ENCODE results near the gene GPR17. TPM values are rescaled to one million over a fixed set of nuclear protein-coding genes. Genes with fewer than 3 reads are reported as not detected.
A peak's percentile ranks its signal among the peaks of the same experiment; 100 is the strongest.

GPR17 gene
- total and polyA plus RNA-seq, 12 donors, result 0.22 to 16.5 (median 0.46) TPM; not detected in 4

- intact Hi-C loops (cut with DNase I), result no loop called here
Observed at GRCh38 chr2:127624320-127624755, 21.6 kb upstream of the GPR17 start.

GRCh38 chr2:127624756-127625571, 21.0 kb upstream of the GPR17 start:
- Histone ChIP-seq H3K27me3 (peaks cover 0 to 21% (median 0%) of the 10 kb centered on the region in 7 donors), H3K4me3 (no peak overlapping the region), H3K27ac (no peak overlapping the region), H3K36me3 (no peaks in the 10 kb centered on the region), H3K4me1 (peaks cover 0 to 14% (median 2%) of the 10 kb centered on the region in 9 donors), H3K9me3 (no peaks in the 10 kb centered on the region)
- peak in 2 of 8 donors; percentile 2 for ATAC-seq
- no peak for DNase-seq
- TF ChIP-seq CTCF (IDR thresholded peaks at IDR 0.05), result no peak
- WGBS, 2 donors, result 71 to 76% methylated on average over 23 of the region's 23 CpGs
- intact Hi-C loops (cut with DNase I), result no loop called here

More at GRCh38 chr2:127624320-127624755, 21.6 kb upstream of the GPR17 start:
- 85 to 90% methylated on average over 5 of the region's 5 CpGs for WGBS, 2 donors
- H3K9me3 ChIP-seq, result no peaks in the 10 kb centered on the region
- no peak for TF ChIP-seq CTCF (IDR thresholded peaks at IDR 0.05)
- H3K4me1 ChIP-seq, result peaks cover 0 to 7% (median 0%) of the 10 kb centered on the region in 9 donors
- H3K27ac ChIP-seq, result no peak overlapping the region
- ATAC-seq (no peak), DNase-seq (no peak)
- peaks cover 0 to 21% (median 0%) of the 10 kb centered on the region in 7 donors for H3K27me3 ChIP-seq
- H3K36me3 ChIP-seq, result no peaks in the 10 kb centered on the region
- H3K4me3 ChIP-seq, result no peak overlapping the region

GRCh38 chr2:127625572-127625951, 20.4 kb upstream of the GPR17 start:
- no peak overlapping the region for H3K4me3 ChIP-seq
- H3K27me3 ChIP-seq, result peaks cover 0 to 21% (median 0%) of the 10 kb centered on the region in 7 donors
- DNase-seq (no peak), ATAC-seq (no peak)
- H3K36me3 ChIP-seq, result no peaks in the 10 kb centered on the region
- intact Hi-C loops (cut with DNase I), result no loop called here
- 78 to 90% methylated on average over 2 of the region's 2 CpGs for WGBS, 2 donors
- H3K4me1 ChIP-seq, result peaks cover 0 to 20% (median 6%) of the 10 kb centered on the region in 9 donors
- H3K27ac ChIP-seq, result no peak overlapping the region
- H3K9me3 ChIP-seq, result no peaks in the 10 kb centered on the region
- TF ChIP-seq CTCF (IDR thresholded peaks at IDR 0.05), result no peak

GRCh38 chr2:127626175-127626574, 19.8 kb upstream of the GPR17 start:
- intact Hi-C loops (cut with DNase I), result no loop called here
- 53 to 63% methylated on average over 12 of the region's 12 CpGs for WGBS, 2 donors
- Histone ChIP-seq H3K27ac (no peak overlapping the region), H3K36me3 (no peaks in the 10 kb centered on the region), H3K27me3 (peaks cover 0 to 21% (median 0%) of the 10 kb centered on the region in 7 donors), H3K4me1 (peaks cover 0 to 26% (median 12%) of the 10 kb centered on the region in 9 donors), H3K9me3 (no peaks in the 10 kb centered on the region), H3K4me3 (no peak overlapping the region)
- no peak for DNase-seq
- no peak for ATAC-seq
- no peak for TF ChIP-seq CTCF (IDR thresholded peaks at IDR 0.05)
